A549 (cell line): ENCODE measurements around the gene TGFBI. TPM values are rescaled to one million over a fixed set of nuclear protein-coding genes. Genes with fewer than 3 reads are reported as not detected.

Source experiments
- ATAC-seq, 2 experiments: fragments of 200-7000 bp in 1 of 2; fragments of >200 bp in 1 of 2; cut with Nextera tagmentation in 1 of 2; cut with Tn5 transposase in 1 of 2; 3 replicates each; pipeline versions ENCODE4 v1.8.0 to v1.9.1; 2018 to 2020; ENCODE audit warnings: mild to moderate bottlenecking in 1 of 2, moderate library complexity in 1 of 2
- CTCF ChIA-PET: fragments of 300-600 bp; sonication (Branson Sonifier 250); formaldehyde crosslinking; extraction: SDS; loops from one replicate; lab custom pipeline; 2021; ENCODE audit warnings: antibody characterized with exemption, inconsistent platforms; lab: Yijun Ruan, JAX
- POLR2A ChIA-PET: fragments of 350-600 bp; formaldehyde crosslinking; extraction: SDS; loops from one replicate; lab custom pipeline; 2021; ENCODE audit warnings: antibody characterized with exemption, inconsistent platforms; lab: Yijun Ruan, JAX
- DNase-seq, 2 experiments: peaks; one replicate each; pipeline versions ENCODE4 v3.0.0 to v3.0.0-alpha.2; 2011 to 2016; ENCODE audit warnings: low read depth in 1 of 2, low spot score in 1 of 2
- FAIRE-seq: peaks from 2 replicates; lab custom pipeline; 2011; peaks lifted over from hg19 to GRCh38; lab: Jason Lieb, UNC
- H3K27ac ChIP-seq, 2 experiments: fragments of >200 bp; sonication (Bioruptor Twin); formaldehyde crosslinking; 3 replicates each; pipeline ENCODE4 v1.5.1; 2016 to 2017
- H3K4me1 ChIP-seq: fragments of >200 bp; sonication (Bioruptor Twin); formaldehyde crosslinking; 3 replicates; pipeline ENCODE4 v1.6.1; 2016
- H3K4me2 ChIP-seq: fragments of >200 bp; sonication (Bioruptor Twin); formaldehyde crosslinking; 3 replicates; pipeline ENCODE4 v1.6.1; 2016
- H3K4me3 ChIP-seq: fragments of >200 bp; sonication (Bioruptor Twin); formaldehyde crosslinking; 3 replicates; pipeline ENCODE4 v1.5.1; 2016
- H3K9me3 ChIP-seq: fragments of >200 bp; sonication (Bioruptor Twin); formaldehyde crosslinking; 3 replicates; pipeline ENCODE4 v1.6.1; 2016
- BHLHE40 ChIP-seq: IDR thresholded peaks from 2 replicates; pipeline ENCODE4 v1.6.1; 2012; ENCODE audit warnings: low read depth, low read length, inconsistent platforms
- ESRRA ChIP-seq: fragments of 150-350 bp; IDR thresholded peaks from 2 replicates; pipeline ENCODE4 v1.6.1; 2014; ENCODE audit warnings: mild to moderate bottlenecking, low read length, borderline replicate concordance
- FOSB ChIP-seq: fragments of 250-450 bp; sonication (Bioruptor Pico); IDR thresholded peaks from 2 replicates; pipeline ENCODE4 v1.5.0; 2020; ENCODE audit warnings: mild to moderate bottlenecking, moderate library complexity
- FOSL2 ChIP-seq, 2 experiments: fragments of 450-650 bp in 1 of 2; fragments of >200 bp in 1 of 2; sonication (Bioruptor Twin) in 1 of 2; formaldehyde crosslinking; IDR thresholded peaks; 2 replicates each; pipeline versions ENCODE4 v1.5.0 to v1.6.1; 2016 to 2020; ENCODE audit warnings: mild to moderate bottlenecking in 1 of 2, moderate library complexity in 1 of 2
- HDAC2 ChIP-seq: fragments of 200-600 bp; sonication (generic); IDR thresholded peaks from 2 replicates; pipeline ENCODE4 v1.6.1; 2016
- HOXB13 ChIP-seq: fragments of 250-450 bp; sonication (Bioruptor Pico); IDR thresholded peaks from 2 replicates; pipeline ENCODE4 v1.5.0; 2020; ENCODE audit warnings: low read depth, mild to moderate bottlenecking, moderate library complexity
- JUN ChIP-seq, 2 experiments: fragments of >200 bp; sonication (Bioruptor Twin); formaldehyde crosslinking; IDR thresholded peaks; 2 replicates in 1 of 2; 3 replicates in 1 of 2; pipeline ENCODE4 v1.6.1; 2016 to 2017
- MYC ChIP-seq: IDR thresholded peaks from 2 replicates; pipeline ENCODE4 v1.6.1; 2012; ENCODE audit warnings: mild to moderate bottlenecking, inconsistent platforms, low read length, improper control_type of control experiment, borderline replicate concordance
- RFX5 ChIP-seq: fragments of 450-650 bp; IDR thresholded peaks from 2 replicates; pipeline ENCODE4 v1.7.1; 2014; ENCODE audit warnings: antibody characterized with exemption, mild to moderate bottlenecking, moderate library complexity
- RNF2 ChIP-seq: fragments of 200-600 bp; sonication (generic); IDR thresholded peaks from 2 replicates; pipeline ENCODE4 v1.6.1; 2016; ENCODE audit warnings: low read depth, mild to moderate bottlenecking, antibody characterized with exemption, moderate library complexity, borderline replicate concordance
- SMC3 ChIP-seq: fragments of >200 bp; sonication (Bioruptor Twin); formaldehyde crosslinking; IDR thresholded peaks from 3 replicates; pipeline ENCODE4 v1.6.1; 2018; ENCODE audit warnings: inconsistent platforms
- SREBF2 ChIP-seq: fragments of 450-650 bp; IDR thresholded peaks from 2 replicates; pipeline ENCODE4 v1.6.1; 2014; ENCODE audit warnings: mild to moderate bottlenecking, moderate library complexity
- TFCP2L1 ChIP-seq: fragments of 250-450 bp; sonication (Bioruptor Pico); IDR thresholded peaks from 2 replicates; pipeline ENCODE4 v1.5.0; 2021; ENCODE audit warnings: mild to moderate bottlenecking
- ZC3H11A ChIP-seq: fragments of 450-650 bp; IDR thresholded peaks from 2 replicates; pipeline ENCODE4 v1.6.1; 2014; ENCODE audit warnings: antibody characterized with exemption, mild to moderate bottlenecking
- WGBS: methylation state at CpG from one replicate; pipeline ENCODE4 v1.1.6; 2017; ENCODE audit errors: missing lambda C conversion rate; 5-methylcytosine and 5-hydroxymethylcytosine counted together
- polyA plus RNA-seq, 4 experiments: library from polyadenylated mRNA; depleted of rRNA in 3 of 4; stranded (reverse); fragments of >200 nt; fragmentation: RNase III in 1 of 4; extraction: RNeasy Plus Mini Kit Qiagen cat#74134 plus additional on column Dnase treatment in 1 of 4; gene quantifications; 2 replicates in 3 of 4; 3 replicates in 1 of 4; pipeline ENCODE4 v1.2.3, GENCODE V29; 2011 to 2017
- TF ChIP-seq, protein P1 (sequence below): fragments of 200-600 bp; sonication (generic); IDR thresholded peaks from 2 replicates; pipeline ENCODE4 v1.6.1; 2016; ENCODE audit warnings: antibody characterized with exemption, mild to moderate bottlenecking, moderate library complexity
- TF ChIP-seq, protein P2 (sequence below): IDR thresholded peaks from 2 replicates; pipeline ENCODE4 v1.6.1; 2012

The TGFBI gene
- polyA plus RNA-seq, 2 of the 4 experiments (the other 2 are of a cell fraction) = 1,135 to 1,859 TPM

DNA sequence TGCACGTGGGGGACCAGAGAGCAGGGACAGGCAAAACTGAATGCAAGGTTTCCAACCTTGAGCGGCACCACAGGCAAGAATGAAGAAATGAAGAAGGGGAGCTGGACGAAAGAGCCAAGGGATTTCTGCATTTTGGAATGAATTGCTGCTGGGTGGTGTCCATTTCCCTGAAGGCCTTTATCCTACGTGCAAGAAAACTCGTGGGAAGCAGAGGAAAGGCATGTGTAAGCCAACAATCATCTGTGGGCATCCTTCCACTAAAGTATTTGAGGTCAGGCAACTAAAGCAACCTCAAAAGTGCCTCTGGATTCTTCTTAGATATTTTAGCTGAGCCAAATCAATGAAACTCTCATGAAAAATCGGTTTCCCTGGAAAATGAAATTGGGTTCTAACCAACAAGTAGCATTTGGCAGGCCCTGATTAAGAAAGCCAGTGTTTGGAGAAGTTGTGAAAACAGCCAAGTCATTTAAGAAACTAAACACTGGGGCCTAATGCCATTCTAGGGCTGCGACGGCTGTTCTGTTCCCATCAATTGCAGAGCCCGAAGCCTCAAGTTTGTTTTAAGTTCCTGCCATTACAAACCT, 4.7 kb upstream of the TGFBI start:
- 92% methylated on average over 9 of the region's 9 CpGs for WGBS
- Histone ChIP-seq H3K4me2 (no peak overlapping the region), H3K9me3 (peaks cover under 1% of the 10 kb centered on the region; the same call in 1 of the 3 replicates), H3K27ac (peak overlapping the region; percentile 96 to 97; a peak in 4 of 6 replicates), H3K4me3 (no peak overlapping the region), H3K4me1 (peaks cover 46% of the 10 kb centered on the region)
- no peak for DNase-seq
- ChIA-PET POLR2A (no interaction called here), CTCF (interaction anchor here (0.8 to 4.6 kb wide), 5 partner anchors 18 to 46 kb away, joined by 3 to 18 read pairs (median 3); no protein-coding TSS in a partner anchor)
- TF ChIP-seq, protein P1, sequence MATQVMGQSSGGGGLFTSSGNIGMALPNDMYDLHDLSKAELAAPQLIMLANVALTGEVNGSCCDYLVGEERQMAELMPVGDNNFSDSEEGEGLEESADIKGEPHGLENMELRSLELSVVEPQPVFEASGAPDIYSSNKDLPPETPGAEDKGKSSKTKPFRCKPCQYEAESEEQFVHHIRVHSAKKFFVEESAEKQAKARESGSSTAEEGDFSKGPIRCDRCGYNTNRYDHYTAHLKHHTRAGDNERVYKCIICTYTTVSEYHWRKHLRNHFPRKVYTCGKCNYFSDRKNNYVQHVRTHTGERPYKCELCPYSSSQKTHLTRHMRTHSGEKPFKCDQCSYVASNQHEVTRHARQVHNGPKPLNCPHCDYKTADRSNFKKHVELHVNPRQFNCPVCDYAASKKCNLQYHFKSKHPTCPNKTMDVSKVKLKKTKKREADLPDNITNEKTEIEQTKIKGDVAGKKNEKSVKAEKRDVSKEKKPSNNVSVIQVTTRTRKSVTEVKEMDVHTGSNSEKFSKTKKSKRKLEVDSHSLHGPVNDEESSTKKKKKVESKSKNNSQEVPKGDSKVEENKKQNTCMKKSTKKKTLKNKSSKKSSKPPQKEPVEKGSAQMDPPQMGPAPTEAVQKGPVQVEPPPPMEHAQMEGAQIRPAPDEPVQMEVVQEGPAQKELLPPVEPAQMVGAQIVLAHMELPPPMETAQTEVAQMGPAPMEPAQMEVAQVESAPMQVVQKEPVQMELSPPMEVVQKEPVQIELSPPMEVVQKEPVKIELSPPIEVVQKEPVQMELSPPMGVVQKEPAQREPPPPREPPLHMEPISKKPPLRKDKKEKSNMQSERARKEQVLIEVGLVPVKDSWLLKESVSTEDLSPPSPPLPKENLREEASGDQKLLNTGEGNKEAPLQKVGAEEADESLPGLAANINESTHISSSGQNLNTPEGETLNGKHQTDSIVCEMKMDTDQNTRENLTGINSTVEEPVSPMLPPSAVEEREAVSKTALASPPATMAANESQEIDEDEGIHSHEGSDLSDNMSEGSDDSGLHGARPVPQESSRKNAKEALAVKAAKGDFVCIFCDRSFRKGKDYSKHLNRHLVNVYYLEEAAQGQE = no peak
- TF ChIP-seq BHLHE40 = no peak
- no peak for ATAC-seq
- FAIRE-seq = no peak

GRCh38 chr5:136025900-136026299, 2.9 kb upstream of the TGFBI start:
- FAIRE-seq = peak; percentile 68
- WGBS = 86% methylated on average over 2 of the region's 2 CpGs
- ChIA-PET CTCF (interaction anchor here (1.0 to 5.2 kb wide), 6 partner anchors 18 to 138 kb away, joined by 3 to 32 read pairs (median 12); no protein-coding TSS in a partner anchor), POLR2A (no interaction called here)
- TF ChIP-seq ESRRA (no peak), HOXB13 (CRISPR knock-in tag) (no peak), TFCP2L1 (CRISPR knock-in tag) (no peak), SREBF2 (no peak), HDAC2 (no peak), SMC3 (no peak), RNF2 (no peak), ZC3H11A (no peak), FOSB (CRISPR knock-in tag) (no peak)
- TF ChIP-seq, protein P2, sequence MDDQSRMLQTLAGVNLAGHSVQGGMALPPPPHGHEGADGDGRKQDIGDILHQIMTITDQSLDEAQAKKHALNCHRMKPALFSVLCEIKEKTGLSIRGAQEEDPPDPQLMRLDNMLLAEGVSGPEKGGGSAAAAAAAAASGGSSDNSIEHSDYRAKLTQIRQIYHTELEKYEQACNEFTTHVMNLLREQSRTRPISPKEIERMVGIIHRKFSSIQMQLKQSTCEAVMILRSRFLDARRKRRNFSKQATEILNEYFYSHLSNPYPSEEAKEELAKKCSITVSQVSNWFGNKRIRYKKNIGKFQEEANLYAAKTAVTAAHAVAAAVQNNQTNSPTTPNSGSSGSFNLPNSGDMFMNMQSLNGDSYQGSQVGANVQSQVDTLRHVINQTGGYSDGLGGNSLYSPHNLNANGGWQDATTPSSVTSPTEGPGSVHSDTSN = no peak
- Histone ChIP-seq H3K27ac (peak overlapping the region; percentile 7 to 100; a peak in 3 of 6 replicates), H3K4me1 (peaks cover 33% of the 10 kb centered on the region), H3K4me3 (no peak overlapping the region), H3K4me2 (no peak overlapping the region), H3K9me3 (no peaks in the 10 kb centered on the region)
- no peak for DNase-seq
- ATAC-seq = no peak

GRCh38 chr5:136026636-136027035, 2.2 kb upstream of the TGFBI start:
- H3K9me3 ChIP-seq = no peaks in the 10 kb centered on the region
- ATAC-seq (no peak), DNase-seq (no peak), FAIRE-seq (no peak)
- ChIA-PET CTCF (interaction anchor here (0.5 to 12.3 kb wide), 10 partner anchors 20 to 196 kb away, joined by 3 to 79 read pairs (median 6); no protein-coding TSS in a partner anchor), POLR2A (no interaction called here)
- H3K27ac ChIP-seq = peak overlapping the region; percentile 10 to 100; a peak in 5 of 6 replicates
- TF ChIP-seq MYC (no peak), JUN (IDR thresholded peaks at IDR 0.05) (no peak)
- no peak overlapping the region for H3K4me3 ChIP-seq
- peaks cover 33% of the 10 kb centered on the region for H3K4me1 ChIP-seq
- WGBS = 96% methylated on average over 3 of the region's 3 CpGs
- no peak overlapping the region for H3K4me2 ChIP-seq

GRCh38 chr5:136027311-136027710, 1.5 kb upstream of the TGFBI start:
- H3K4me3 ChIP-seq = no peak overlapping the region
- no peak for FAIRE-seq
- H3K9me3 ChIP-seq = no peaks in the 10 kb centered on the region
- TF ChIP-seq FOSL2 (IDR thresholded peaks at IDR 0.05) (no peak), FOSL2 (CRISPR knock-in tag; IDR thresholded peaks at IDR 0.05) (peak; percentile 33; the same call in 1 of the 2 replicates), RFX5 (no peak)
- ChIA-PET CTCF (interaction anchor here (0.5 to 12.3 kb wide), 12 partner anchors 13 to 195 kb away, joined by 3 to 79 read pairs (median 6); no protein-coding TSS in a partner anchor), POLR2A (interaction anchor here (1.7 to 2.6 kb wide), 3 partner anchors 14 to 21 kb away, joined by 4 to 20 read pairs (median 17); no protein-coding TSS in a partner anchor)
- WGBS = 97% methylated on average over 4 of the region's 4 CpGs
- no peak for DNase-seq
- peaks cover 35% of the 10 kb centered on the region for H3K4me1 ChIP-seq
- H3K4me2 ChIP-seq = peak overlapping the region; percentile 98; the same call in 1 of the 3 replicates
- no peak for ATAC-seq
- peak overlapping the region; percentile 99 to 100 for H3K27ac ChIP-seq
